Activated CD4-positive, alpha-beta memory T cell treated with anti-CD3 and anti-CD28 coated beads for 36 hours (primary cell): ENCODE data around the gene SIGMAR1. TPM values are rescaled to one million over a fixed set of nuclear protein-coding genes. Genes with fewer than 3 reads are reported as not detected.

Experiments used
- CTCF ChIA-PET: fragments of 350-600 bp; sonication (Branson Sonifier 250); formaldehyde crosslinking; loops from one replicate; lab custom pipeline; 2021; ENCODE audit warnings: antibody characterized with exemption, inconsistent platforms; lab: Charles Lee
- POLR2A ChIA-PET: fragments of 350-600 bp; sonication (Branson Sonifier 250); formaldehyde crosslinking; loops from one replicate; lab custom pipeline; 2021; ENCODE audit warnings: antibody characterized with exemption; lab: Charles Lee
- DNase-seq: peaks from one replicate; pipeline ENCODE4 v3.0.0-alpha.2; 2020
- H3K27ac Mint-ChIP-seq: one replicate; pipeline ENCODE4 v1.8.0; 2021; ENCODE audit warnings: mixed read lengths
- H3K27me3 Mint-ChIP-seq: one replicate; pipeline ENCODE4 v1.8.0; 2021; ENCODE audit warnings: mixed read lengths
- H3K36me3 Mint-ChIP-seq: one replicate; pipeline ENCODE4 v1.8.0; 2021; ENCODE audit warnings: mixed read lengths
- H3K4me1 Mint-ChIP-seq: one replicate; pipeline ENCODE4 v1.8.0; 2021; ENCODE audit warnings: low read depth, mixed read lengths
- H3K4me3 Mint-ChIP-seq: one replicate; pipeline ENCODE4 v1.8.0; 2021; ENCODE audit warnings: mild to moderate bottlenecking, mixed read lengths
- H3K9me3 Mint-ChIP-seq: one replicate; pipeline ENCODE4 v1.8.0; 2021; ENCODE audit warnings: mixed read lengths
- intact Hi-C: fragments of 100-400 bp; cut with micrococcal nuclease; formaldehyde crosslinking; loops from one replicate; pipeline ENCODE4 v1.15.1; 2023
- total RNA-seq, 2 experiments: library from RNA; stranded (reverse); gene quantifications; one replicate each; pipeline ENCODE4 v1.2.3, GENCODE V29; 2021

Gene SIGMAR1
- total RNA-seq, 2 experiments from 2014 or later: 65.9 to 67.6 TPM

GRCh38 chr9:34628656-34629490 lies 8.7 kb downstream of the SIGMAR1 start, which contains the start of gene ARID3C:
TSS of gene ARID3C (minus strand) at chr9:34629066. CDS start at chr9:34628014, 1,052 bp downstream.
- peak; percentile 59 for DNase-seq
- intact Hi-C loops: no loop called here
- Mint-ChIP-seq H3K36me3 (no peaks in the 10 kb centered on the region), H3K27me3 (peaks cover 46% of the 10 kb centered on the region), H3K4me3 (peak within 1 kb of the TSS; percentile 66), H3K4me1 (peaks cover 14% of the 10 kb centered on the region), H3K27ac (no peak within 1 kb of the TSS), H3K9me3 (no peaks in the 10 kb centered on the region)
- ChIA-PET POLR2A (interaction anchor here (1.1 kb wide), 1 partner anchor 8 kb away, joined by 3 read pairs; no protein-coding TSS in a partner anchor), CTCF (interaction anchor here (0.9 to 2.2 kb wide), 6 partner anchors 9 to 423 kb away, joined by 3 to 7 read pairs (median 3); partner anchors contain the start of genes DCTN3 and GALT)

GRCh38 chr9:34627716-34628655 lies 9.6 kb downstream of the SIGMAR1 start:
- Mint-ChIP-seq H3K4me1 (peaks cover 17% of the 10 kb centered on the region), H3K9me3 (no peaks in the 10 kb centered on the region), H3K27ac (no peak overlapping the region), H3K36me3 (no peaks in the 10 kb centered on the region), H3K4me3 (peak overlapping the region; percentile 60), H3K27me3 (peaks cover 50% of the 10 kb centered on the region)
- intact Hi-C loops: no loop called here
- ChIA-PET POLR2A (no interaction called here), CTCF (interaction anchor here (1.0 to 2.2 kb wide), 3 partner anchors 12 to 75 kb away, joined by 3 to 6 read pairs (median 3); no protein-coding TSS in a partner anchor)
- DNase-seq: no peak

- Mint-ChIP-seq H3K36me3 (no peaks in the 10 kb centered on the region), H3K4me3 (no peak overlapping the region), H3K9me3 (no peaks in the 10 kb centered on the region), H3K27ac (no peak overlapping the region), H3K27me3 (peaks cover 58% of the 10 kb centered on the region), H3K4me1 (peaks cover 26% of the 10 kb centered on the region)
- intact Hi-C loops: no loop called here
- POLR2A ChIA-PET: interaction anchor here (0.9 kb wide), 1 partner anchor 12 kb away, joined by 4 read pairs; the partner anchor contains the start of gene SIGMAR1
- no peak for DNase-seq
- CTCF ChIA-PET: interaction anchor here (0.9 to 7.3 kb wide), 5 partner anchors 9 to 77 kb away, joined by 3 to 74 read pairs (median 5); partner anchors contain the start of gene RPP25L
Observed at GRCh38 chr9:34625186-34625486, 12.5 kb downstream of the SIGMAR1 start.

- CTCF ChIA-PET: interaction anchor here (0.9 to 7.3 kb wide), 4 partner anchors 10 to 78 kb away, joined by 3 to 74 read pairs (median 6); partner anchors contain the start of gene RPP25L
- Mint-ChIP-seq H3K9me3 (no peaks in the 10 kb centered on the region), H3K4me1 (peaks cover 29% of the 10 kb centered on the region), H3K4me3 (no peak overlapping the region), H3K27ac (no peak overlapping the region), H3K27me3 (peaks cover 55% of the 10 kb centered on the region), H3K36me3 (no peaks in the 10 kb centered on the region)
- POLR2A ChIA-PET: interaction anchor here (0.9 kb wide), 1 partner anchor 13 kb away, joined by 4 read pairs; the partner anchor contains the start of gene SIGMAR1
- intact Hi-C loops: no loop called here
- DNase-seq: no peak
Observed at GRCh38 chr9:34624475-34625185, 13.0 kb downstream of the SIGMAR1 start.

- Mint-ChIP-seq H3K27me3 (peaks cover 48% of the 10 kb centered on the region), H3K4me3 (peak overlapping the region; percentile 21), H3K36me3 (no peaks in the 10 kb centered on the region), H3K4me1 (peaks cover 33% of the 10 kb centered on the region), H3K27ac (no peak overlapping the region), H3K9me3 (no peaks in the 10 kb centered on the region)
- peak; percentile 39 for DNase-seq
- CTCF ChIA-PET: interaction anchor here (1.3 to 7.3 kb wide), 4 partner anchors 11 to 33 kb away, joined by 3 to 74 read pairs (median 4); partner anchors contain the start of gene RPP25L
- intact Hi-C loops: no loop called here
- POLR2A ChIA-PET: interaction anchor here (1.8 kb wide), 1 partner anchor 14 kb away, joined by 6 read pairs; the partner anchor contains the start of gene SIGMAR1
Observed at GRCh38 chr9:34623374-34624235, 14.0 kb downstream of the SIGMAR1 start.

- no peaks in the 10 kb centered on the region for H3K36me3 Mint-ChIP-seq
- H3K4me3 Mint-ChIP-seq: peak within 1 kb of the TSS; percentile 93
- H3K9me3 Mint-ChIP-seq: no peaks in the 10 kb centered on the region
- peaks cover 26% of the 10 kb centered on the region for H3K4me1 Mint-ChIP-seq
- H3K27ac Mint-ChIP-seq: peak within 1 kb of the TSS; percentile 52
- ChIA-PET POLR2A (interaction anchor here (0.8 to 1.9 kb wide), 4 partner anchors 9 to 25 kb away, joined by 3 to 22 read pairs (median 4); partner anchors contain the start of genes ARID3C, RPP25L and SIGMAR1), CTCF (interaction anchor here (0.7 to 7.3 kb wide), 15 partner anchors 8 to 476 kb away, joined by 3 to 74 read pairs (median 7); partner anchors contain the start of genes ARID3C, GALT, MYORG and PIGO)
- intact Hi-C loops: loop anchor here (1.0 kb wide), 2 partner anchors 8 to 17 kb away; partner anchors contain the start of genes RPP25L and SIGMAR1
- H3K27me3 Mint-ChIP-seq: peaks cover 25% of the 10 kb centered on the region
- peak; percentile 95 for DNase-seq
Observed at GRCh38 chr9:34620061-34620994, 17.3 kb downstream of the SIGMAR1 start, which contains the start of gene DCTN3. TSS of gene DCTN3 (minus strand) at chr9:34620495. CDS start at chr9:34620464, 31 bp downstream.

- Mint-ChIP-seq H3K27me3 (no peaks in the 10 kb centered on the region), H3K9me3 (no peaks in the 10 kb centered on the region), H3K27ac (no peak overlapping the region), H3K4me1 (peaks cover 30% of the 10 kb centered on the region), H3K36me3 (peaks cover 3% of the 10 kb centered on the region), H3K4me3 (no peak overlapping the region)
- ChIA-PET POLR2A (no interaction called here), CTCF (interaction anchor here (1.1 to 5.7 kb wide), 5 partner anchors 12 to 87 kb away, joined by 5 to 135 read pairs (median 7); partner anchors contain the start of genes ARID3C and SIGMAR1)
- intact Hi-C loops: no loop called here
- no peak for DNase-seq
Observed at GRCh38 chr9:34615132-34615531, 22.5 kb downstream of the SIGMAR1 start.

- ChIA-PET CTCF (interaction anchor here (0.8 to 5.7 kb wide), 13 partner anchors 8 to 90 kb away, joined by 3 to 135 read pairs (median 4); partner anchors contain the start of genes ARID3C, DCTN3, GALT and SIGMAR1), POLR2A (interaction anchor here (1.0 to 1.8 kb wide), 4 partner anchors 8 to 209 kb away, joined by 3 to 4 read pairs (median 4); partner anchors contain the start of genes DCTN3 and SIGMAR1)
- Mint-ChIP-seq H3K36me3 (peaks cover 3% of the 10 kb centered on the region), H3K27me3 (no peaks in the 10 kb centered on the region), H3K9me3 (no peaks in the 10 kb centered on the region), H3K27ac (peak overlapping the region; percentile 85), H3K4me1 (peaks cover 21% of the 10 kb centered on the region), H3K4me3 (peak overlapping the region; percentile 89)
- DNase-seq: peak; percentile 78
- intact Hi-C loops: loop anchor here (1.0 to 2.0 kb wide), 7 partner anchors 7 to 236 kb away; partner anchors contain the start of genes DCTN3, DNAI1, FAM219A and MYORG
Observed at GRCh38 chr9:34612788-34613390, 24.7 kb downstream of the SIGMAR1 start.
